CD14-positive monocyte (primary cell): ENCODE data around the gene KCNB1. TPM values are rescaled to one million over a fixed set of nuclear protein-coding genes. Genes with fewer than 3 reads are reported as not detected.

Experiments
- DNase-seq, 3 donors: peaks; one replicate each; pipeline ENCODE4 v3.0.0-alpha.2; 2011 to 2022
- H2AFZ ChIP-seq: 2 replicates; pipeline ENCODE4 v1.6.0; 2012; ENCODE audit warnings: mild to moderate bottlenecking, low read depth, low read length, inconsistent platforms; ENCODE audit not compliant: insufficient read depth, poor library complexity, severe bottlenecking
- H3K27ac ChIP-seq, 2 donors: 1 replicate in 1 of 2; 2 replicates in 1 of 2; pipeline ENCODE4 v1.5.1; 2012 to 2013; ENCODE audit warnings: low read length in 2 of 2, control low read depth in 1 of 2, inconsistent platforms in 1 of 2, low read depth in 1 of 2, mild to moderate bottlenecking in 1 of 2
- H3K27me3 ChIP-seq, 2 donors: one replicate each; pipeline versions ENCODE4 v1.6.0 to v1.6.1; 2011 to 2013; ENCODE audit warnings: low read length in 2 of 2; ENCODE audit not compliant: control insufficient read depth in 2 of 2, insufficient read depth in 2 of 2
- H3K36me3 ChIP-seq, 2 donors: replicated peaks in 1 of 2; 1 replicate in 1 of 2; 2 replicates in 1 of 2; pipeline versions ENCODE4 v1.5.1 to v1.6.1; 2012 to 2013; ENCODE audit warnings: low read length in 2 of 2, control low read depth in 1 of 2, inconsistent platforms in 1 of 2, mild to moderate bottlenecking in 1 of 2; ENCODE audit not compliant: insufficient read depth in 2 of 2, control insufficient read depth in 1 of 2
- H3K4me1 ChIP-seq, 2 donors: 1 replicate in 1 of 2; 2 replicates in 1 of 2; pipeline versions ENCODE4 v1.5.1 to v1.6.1; 2012 to 2013; ENCODE audit warnings: low read length in 2 of 2, control low read depth in 1 of 2, inconsistent platforms in 1 of 2, mild to moderate bottlenecking in 1 of 2, moderate library complexity in 1 of 2; ENCODE audit not compliant: insufficient read depth in 2 of 2, control insufficient read depth in 1 of 2
- H3K4me2 ChIP-seq: replicated peaks from 2 replicates; pipeline ENCODE3; 2012; ENCODE audit warnings: low read length, moderate library complexity, mild to moderate bottlenecking; ENCODE audit not compliant: poor library complexity, severe bottlenecking; ENCODE audit errors: extremely low read depth
- H3K4me3 ChIP-seq, 3 experiments: fragments of 200-600 bp in 1 of 3; sonication (generic) in 1 of 3; replicated peaks in 1 of 3; 1 replicate in 2 of 3; 2 replicates in 1 of 3; pipeline ENCODE4 v1.5.1; 2011 to 2013; ENCODE audit warnings: low read length in 3 of 3, mild to moderate bottlenecking in 3 of 3, control low read depth in 2 of 3, low read depth in 2 of 3, inconsistent platforms in 1 of 3, moderate library complexity in 1 of 3
- H3K79me2 ChIP-seq: 2 replicates; pipeline ENCODE4 v1.6.0; 2012; ENCODE audit warnings: mild to moderate bottlenecking, control low read depth, inconsistent platforms, low read length, moderate library complexity; ENCODE audit not compliant: insufficient read depth
- H3K9ac ChIP-seq: 2 replicates; pipeline ENCODE4 v1.6.0; 2017; ENCODE audit warnings: low read length, mild to moderate bottlenecking; ENCODE audit not compliant: insufficient read depth, poor library complexity, severe bottlenecking
- H3K9me3 ChIP-seq, 2 donors: replicated peaks in 1 of 2; 1 replicate in 1 of 2; 2 replicates in 1 of 2; pipeline versions ENCODE4 v1.5.1 to v1.6.1; 2012 to 2013; ENCODE audit warnings: low read length in 2 of 2, control low read depth in 1 of 2; ENCODE audit not compliant: control insufficient read depth in 1 of 2, insufficient read depth in 1 of 2
- H4K20me1 ChIP-seq: 2 replicates; pipeline ENCODE4 v1.6.0; 2012; ENCODE audit warnings: mild to moderate bottlenecking, low read length, control low read depth, moderate library complexity; ENCODE audit not compliant: insufficient read depth
- H3K27ac Mint-ChIP-seq, 7 donors: one replicate each; pipeline ENCODE4 v1.8.0; 2020; ENCODE audit warnings: mild to moderate bottlenecking in 7 of 7, mixed read lengths in 7 of 7, moderate library complexity in 6 of 7, inconsistent platforms in 2 of 7
- H3K27me3 Mint-ChIP-seq, 3 donors: one replicate each; pipeline ENCODE4 v1.8.0; 2021 to 2022; ENCODE audit warnings: low read depth in 3 of 3, mild to moderate bottlenecking in 3 of 3, mixed read lengths in 3 of 3, moderate library complexity in 3 of 3, inconsistent platforms in 1 of 3
- H3K36me3 Mint-ChIP-seq, 2 donors: one replicate each; pipeline ENCODE4 v1.8.0; 2020; ENCODE audit warnings: mixed read lengths in 2 of 2, inconsistent platforms in 1 of 2, mild to moderate bottlenecking in 1 of 2
- H3K4me1 Mint-ChIP-seq: one replicate; pipeline ENCODE4 v1.8.0; 2020; ENCODE audit warnings: mild to moderate bottlenecking, mixed read lengths
- H3K4me3 Mint-ChIP-seq, 2 donors: one replicate each; pipeline ENCODE4 v1.8.0; 2020; ENCODE audit warnings: mild to moderate bottlenecking in 2 of 2, mixed read lengths in 2 of 2, moderate library complexity in 1 of 2
- H3K9me3 Mint-ChIP-seq, 7 donors: one replicate each; pipeline ENCODE4 v1.8.0; 2020 to 2022; ENCODE audit warnings: mixed read lengths in 7 of 7, mild to moderate bottlenecking in 6 of 7, moderate library complexity in 6 of 7, inconsistent platforms in 2 of 7
- WGBS: methylation state at CpG from one replicate; pipeline ENCODE4 v1.1.5; 2013; ENCODE audit warnings: missing lambda C conversion rate; ENCODE audit not compliant: insufficient coverage; 5-methylcytosine and 5-hydroxymethylcytosine counted together
- intact Hi-C, 2 donors: fragments of 100-400 bp; cut with micrococcal nuclease; formaldehyde crosslinking; loops; one replicate each; pipeline versions ENCODE4 v1.15.0 to v1.15.1; 2023
- polyA plus RNA-seq, 3 donors: library from polyadenylated mRNA; depleted of rRNA in 1 of 3; unstranded in 2 of 3; stranded (reverse) in 1 of 3; fragments of 300-500 nt in 2 of 3; fragments of >200 nt in 1 of 3; fragmentation: Illumina TruSeq in 2 of 3; gene quantifications; 1 replicate in 2 of 3; 2 replicates in 1 of 3; pipeline ENCODE4 v1.2.3, GENCODE V29; 2012 to 2021
- TF ChIP-seq, protein P1 (sequence below): fragments of 200-600 bp; IDR thresholded peaks from one replicate; pipeline ENCODE4 v1.8.0; 2022; ENCODE audit warnings: antibody characterized with exemption, mild to moderate bottlenecking

Gene KCNB1
- polyA plus RNA-seq, 3 donors: not detected

DNA sequence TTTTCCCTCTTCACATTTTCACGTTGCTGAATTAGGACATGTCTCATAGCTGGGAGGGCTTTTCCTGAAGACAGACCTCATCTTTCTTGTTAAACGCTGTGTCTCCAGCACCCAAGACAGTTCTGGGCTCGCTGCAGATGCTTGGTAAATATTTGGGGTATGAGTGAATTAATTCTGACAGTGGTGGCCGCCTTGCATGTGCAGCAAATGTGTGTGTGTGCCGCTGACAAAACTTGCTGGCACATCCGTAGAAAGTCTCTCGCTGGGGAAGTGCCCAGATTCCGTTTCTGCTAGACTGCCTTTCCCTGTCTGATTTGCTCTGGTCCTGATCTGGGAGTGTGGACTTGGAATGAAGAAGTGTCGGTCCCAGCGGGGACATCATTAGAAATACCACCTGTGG lies 156.4 kb downstream of the KCNB1 start:
- Mint-ChIP-seq H3K4me1 (peaks cover 32% of the 10 kb centered on the region), H3K4me3 (no peak overlapping the region), H3K36me3 (no peaks in the 10 kb centered on the region), H3K9me3 (peaks cover 0 to 2% (median 0%) of the 10 kb centered on the region in 7 donors), H3K27ac (no peak overlapping the region), H3K27me3 (peaks cover 6 to 12% (median 9%) of the 10 kb centered on the region in 3 donors)
- Histone ChIP-seq H3K4me1 (peaks cover 14 to 15% of the 10 kb centered on the region in 2 donors), H3K27me3 (peaks cover 3 to 4% of the 10 kb centered on the region in 2 donors), H3K4me2 (no peak overlapping the region), H3K9ac (no peak overlapping the region), H3K36me3 (no peaks in the 10 kb centered on the region), H3K27ac (no peak overlapping the region), H3K4me3 (no peak overlapping the region), H3K9me3 (no peaks in the 10 kb centered on the region), H2AFZ (peak overlapping the region; percentile 17), H4K20me1 (no peaks in the 10 kb centered on the region), H3K79me2 (no peaks in the 10 kb centered on the region)
- no peak for DNase-seq
- intact Hi-C loops: no loop called here
- WGBS: 92% methylated on average over 6 of the region's 10 CpGs
- TF ChIP-seq, protein P1, sequence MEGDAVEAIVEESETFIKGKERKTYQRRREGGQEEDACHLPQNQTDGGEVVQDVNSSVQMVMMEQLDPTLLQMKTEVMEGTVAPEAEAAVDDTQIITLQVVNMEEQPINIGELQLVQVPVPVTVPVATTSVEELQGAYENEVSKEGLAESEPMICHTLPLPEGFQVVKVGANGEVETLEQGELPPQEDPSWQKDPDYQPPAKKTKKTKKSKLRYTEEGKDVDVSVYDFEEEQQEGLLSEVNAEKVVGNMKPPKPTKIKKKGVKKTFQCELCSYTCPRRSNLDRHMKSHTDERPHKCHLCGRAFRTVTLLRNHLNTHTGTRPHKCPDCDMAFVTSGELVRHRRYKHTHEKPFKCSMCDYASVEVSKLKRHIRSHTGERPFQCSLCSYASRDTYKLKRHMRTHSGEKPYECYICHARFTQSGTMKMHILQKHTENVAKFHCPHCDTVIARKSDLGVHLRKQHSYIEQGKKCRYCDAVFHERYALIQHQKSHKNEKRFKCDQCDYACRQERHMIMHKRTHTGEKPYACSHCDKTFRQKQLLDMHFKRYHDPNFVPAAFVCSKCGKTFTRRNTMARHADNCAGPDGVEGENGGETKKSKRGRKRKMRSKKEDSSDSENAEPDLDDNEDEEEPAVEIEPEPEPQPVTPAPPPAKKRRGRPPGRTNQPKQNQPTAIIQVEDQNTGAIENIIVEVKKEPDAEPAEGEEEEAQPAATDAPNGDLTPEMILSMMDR: no peak

GRCh38 chr20:49324306-49324705 lies 158.2 kb downstream of the KCNB1 start:
- H3K79me2 ChIP-seq: no peaks in the 10 kb centered on the region
- Mint-ChIP-seq H3K4me1 (peaks cover 33% of the 10 kb centered on the region), H3K36me3 (no peaks in the 10 kb centered on the region), H3K9me3 (peaks cover 0 to 4% (median 0%) of the 10 kb centered on the region in 7 donors), H3K27me3 (peaks cover 21 to 25% (median 22%) of the 10 kb centered on the region in 3 donors), H3K27ac (peak overlapping the region in 6 of 7 donors; percentile 12 to 95 (median 83)), H3K4me3 (peak overlapping the region in 1 of 2 donors; percentile 26)
- no peaks in the 10 kb centered on the region for H4K20me1 ChIP-seq
- TF ChIP-seq, protein P1: no peak
- peak overlapping the region; percentile 66 for H2AFZ ChIP-seq
- intact Hi-C loops: loop anchor here (5.0 kb wide), 1 partner anchor 42 kb away; no protein-coding TSS in a partner anchor
- DNase-seq: no peak
- no peaks in the 10 kb centered on the region for H3K9me3 ChIP-seq
- H3K9ac ChIP-seq: peak overlapping the region; percentile 2
- H3K4me2 ChIP-seq: peak overlapping the region; percentile 49
- H3K36me3 ChIP-seq: no peaks in the 10 kb centered on the region
- WGBS: 86% methylated on average over 5 of the region's 5 CpGs
- peaks cover 19 to 21% of the 10 kb centered on the region in 2 donors for H3K27me3 ChIP-seq
- H3K4me3 ChIP-seq: no peak overlapping the region
- peaks cover 16 to 18% of the 10 kb centered on the region in 2 donors for H3K4me1 ChIP-seq
- H3K27ac ChIP-seq: peak overlapping the region; percentile 19 to 66
